Astrocyte of the cerebellum (primary cell): ENCODE data around the gene DHRS7.

Source experiments
- DNase-seq: peaks from one replicate; pipeline ENCODE4 v3.0.0-alpha.2; 2011; ENCODE audit warnings: low read depth
- H3K4me3 ChIP-seq: 2 replicates; pipeline ENCODE4 v1.5.1; 2011; ENCODE audit warnings: mild to moderate bottlenecking, low read depth, low read length, moderate library complexity
- CTCF ChIP-seq: IDR thresholded peaks from 2 replicates; pipeline ENCODE4 v1.5.1; 2012; ENCODE audit warnings: low read length, low read depth, moderate library complexity, mild to moderate bottlenecking; ENCODE audit errors: missing control alignments
- in situ Hi-C: cut with HindIII; loops from 2 replicates; pipeline ENCODE4 v1.10.0; 2017; ENCODE audit warnings: low sequenced_read_pairs

Gene DHRS7

GRCh38 chr14:60165547-60165876, 314 bp upstream of the DHRS7 start:
- TF ChIP-seq CTCF, result peak; percentile 39
- DNase-seq, result no peak
- in situ Hi-C loops, result no loop called here
- H3K4me3 ChIP-seq, result peak overlapping the region; percentile 55

GRCh38 chr14:60164404-60164711, 840 bp downstream of the DHRS7 start:
- no peak for TF ChIP-seq CTCF
- DNase-seq, result no peak
- H3K4me3 ChIP-seq, result peak overlapping the region; percentile 55
- in situ Hi-C loops, result no loop called here

- DNase-seq, result no peak
- in situ Hi-C loops, result no loop called here
- no peak for TF ChIP-seq CTCF
- H3K4me3 ChIP-seq, result peak overlapping the region; percentile 55
Measured at GRCh38 chr14:60163693-60164092, 1.5 kb downstream of the DHRS7 start.

- in situ Hi-C loops, result no loop called here
- TF ChIP-seq CTCF, result no peak
- H3K4me3 ChIP-seq, result no peak overlapping the region
- no peak for DNase-seq
Measured at GRCh38 chr14:60161196-60162107, 3.7 kb downstream of the DHRS7 start.

GRCh38 chr14:60160422-60160821, 4.8 kb downstream of the DHRS7 start:
- no peak for TF ChIP-seq CTCF
- no peak overlapping the region for H3K4me3 ChIP-seq
- no peak for DNase-seq
- in situ Hi-C loops, result no loop called here

- no peak for DNase-seq
- H3K4me3 ChIP-seq, result no peak overlapping the region
- no peak for TF ChIP-seq CTCF
- in situ Hi-C loops, result loop anchor here (5.0 kb wide), 1 partner anchor 187 kb away; no protein-coding TSS in a partner anchor
Measured at GRCh38 chr14:60154671-60155070, 10.5 kb downstream of the DHRS7 start.
